Upper lobe of left lung (tissue), 4 donors: Measurements from ENCODE around the gene ZBTB5.

ENCODE experiments used
- CTCF ChIP-seq, 6 experiments: fragments of 450-650 bp in 4 of 6; fragments of 200-600 bp in 2 of 6; sonication (generic) in 2 of 6; IDR thresholded peaks; one replicate each; pipeline ENCODE4 v1.5.1; 2016 to 2019; ENCODE audit warnings: antibody characterized with exemption in 6 of 6
- EP300 ChIP-seq, 4 donors: sonication (generic); formaldehyde crosslinking; IDR thresholded peaks; one replicate each; pipeline ENCODE4 v1.5.1; 2017; ENCODE audit warnings: antibody characterized with exemption in 4 of 4, control low read depth in 2 of 4
- POLR2A ChIP-seq, 4 donors: fragments of 450-650 bp; IDR thresholded peaks; one replicate each; pipeline ENCODE4 v1.5.1; 2016 to 2017; ENCODE audit warnings: antibody characterized with exemption in 4 of 4, mild to moderate bottlenecking in 2 of 4

GRCh38 chr9:37443566-37443965 lies 21.7 kb downstream of the ZBTB5 start:
- TF ChIP-seq CTCF (IDR thresholded peaks at IDR 0.05) (no peak), EP300 (IDR thresholded peaks at IDR 0.05) (no peak), POLR2A (IDR thresholded peaks at IDR 0.05) (no peak)
